ENCODE measurements around the gene DNAI1. TPM values are rescaled to one million over a fixed set of nuclear protein-coding genes. Genes with fewer than 3 reads are reported as not detected.

DNAI1 gene
- total RNA-seq, 4 donors from 2014 or later, result not detected

DNA sequence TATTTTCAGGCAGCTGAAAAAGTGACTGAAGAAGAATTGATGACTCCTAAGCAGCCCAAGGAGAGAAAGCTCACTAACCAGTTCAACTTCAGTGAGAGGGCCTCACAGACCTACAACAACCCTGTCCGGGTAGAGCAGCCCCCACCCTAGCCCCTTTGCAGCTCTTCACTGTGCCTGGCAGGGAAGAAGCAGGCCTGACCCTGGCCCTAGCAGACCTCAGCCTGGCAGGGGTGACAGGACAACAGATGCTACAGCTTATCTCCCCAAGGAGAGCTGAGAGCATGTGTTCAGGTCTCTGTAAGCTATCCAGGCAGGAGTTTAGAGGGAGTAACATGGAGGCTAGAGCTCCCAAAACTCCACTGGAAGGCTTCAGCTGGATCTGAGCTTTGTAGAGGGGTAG is 31.8 kb downstream of the DNAI1 start:
- H3K4me1 ChIP-seq, result no peaks in the 10 kb centered on the region
- TF ChIP-seq, protein P1, sequence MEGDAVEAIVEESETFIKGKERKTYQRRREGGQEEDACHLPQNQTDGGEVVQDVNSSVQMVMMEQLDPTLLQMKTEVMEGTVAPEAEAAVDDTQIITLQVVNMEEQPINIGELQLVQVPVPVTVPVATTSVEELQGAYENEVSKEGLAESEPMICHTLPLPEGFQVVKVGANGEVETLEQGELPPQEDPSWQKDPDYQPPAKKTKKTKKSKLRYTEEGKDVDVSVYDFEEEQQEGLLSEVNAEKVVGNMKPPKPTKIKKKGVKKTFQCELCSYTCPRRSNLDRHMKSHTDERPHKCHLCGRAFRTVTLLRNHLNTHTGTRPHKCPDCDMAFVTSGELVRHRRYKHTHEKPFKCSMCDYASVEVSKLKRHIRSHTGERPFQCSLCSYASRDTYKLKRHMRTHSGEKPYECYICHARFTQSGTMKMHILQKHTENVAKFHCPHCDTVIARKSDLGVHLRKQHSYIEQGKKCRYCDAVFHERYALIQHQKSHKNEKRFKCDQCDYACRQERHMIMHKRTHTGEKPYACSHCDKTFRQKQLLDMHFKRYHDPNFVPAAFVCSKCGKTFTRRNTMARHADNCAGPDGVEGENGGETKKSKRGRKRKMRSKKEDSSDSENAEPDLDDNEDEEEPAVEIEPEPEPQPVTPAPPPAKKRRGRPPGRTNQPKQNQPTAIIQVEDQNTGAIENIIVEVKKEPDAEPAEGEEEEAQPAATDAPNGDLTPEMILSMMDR (IDR thresholded peaks at IDR 0.05), result no peak
- TF ChIP-seq POLR2A (IDR thresholded peaks at IDR 0.05), result no peak
- intact Hi-C loops (cut with DNase I), result no loop called here
- no peak for DNase-seq
- peaks cover 0 to 27% (median 0%) of the 10 kb centered on the region in 4 donors for H3K27me3 ChIP-seq
- H3K36me3 ChIP-seq, result no peaks in the 10 kb centered on the region
- H3K4me3 ChIP-seq, result no peak overlapping the region
- 20 to 44% methylated on average over 1 of the region's 1 CpG for WGBS, 2 donors
- H3K9me3 ChIP-seq, result no peaks in the 10 kb centered on the region
- no peak overlapping the region for H3K27ac ChIP-seq

DNA sequence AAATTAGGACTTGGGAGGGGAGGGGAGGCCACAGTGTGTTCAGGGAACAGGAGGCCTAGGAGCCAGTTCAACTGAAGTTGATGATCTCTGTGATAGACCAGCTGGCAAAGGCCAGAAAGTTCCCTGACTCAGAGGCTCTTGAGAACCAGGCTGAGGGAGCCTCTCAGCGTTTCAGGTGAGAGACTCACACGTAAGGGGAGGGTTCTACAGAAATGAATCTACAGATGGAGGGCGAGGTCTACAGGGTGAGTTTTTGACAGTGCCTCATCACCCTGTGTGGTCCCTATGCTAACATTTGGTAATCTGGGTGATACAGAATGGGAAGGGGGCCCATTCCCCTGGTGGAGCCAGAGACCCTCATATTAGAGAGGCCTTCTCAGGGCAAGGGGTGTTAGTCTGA is 32.2 kb downstream of the DNAI1 start:
- 38 to 45% methylated on average over 3 of the region's 3 CpGs for WGBS, 2 donors
- Histone ChIP-seq H3K4me1 (no peaks in the 10 kb centered on the region), H3K27me3 (peaks cover 0 to 27% (median 0%) of the 10 kb centered on the region in 4 donors), H3K4me3 (no peak overlapping the region), H3K36me3 (no peaks in the 10 kb centered on the region), H3K9me3 (no peaks in the 10 kb centered on the region), H3K27ac (no peak overlapping the region)
- TF ChIP-seq, protein P1 (IDR thresholded peaks at IDR 0.05), result no peak
- TF ChIP-seq POLR2A (IDR thresholded peaks at IDR 0.05), result no peak
- intact Hi-C loops (cut with DNase I), result no loop called here
- no peak for DNase-seq

DNA sequence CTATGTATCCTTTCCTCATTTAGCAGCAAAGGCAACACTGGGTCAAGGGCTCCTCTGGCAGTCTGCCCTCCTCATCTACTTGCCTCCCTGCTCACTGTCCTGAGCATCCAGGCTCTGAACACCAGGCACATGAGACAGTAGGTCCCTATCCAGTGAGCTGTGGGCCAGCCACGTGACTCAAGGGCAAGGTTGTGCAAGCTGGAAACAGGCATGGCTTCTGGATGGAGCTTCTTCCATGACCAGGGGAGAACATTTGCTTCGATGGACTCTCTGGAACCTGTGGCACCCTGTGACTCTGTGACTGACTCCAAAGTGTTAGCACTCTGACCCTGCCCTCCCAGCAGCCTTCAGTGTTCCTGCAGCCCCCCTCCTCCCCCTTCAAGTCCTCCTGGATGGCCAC is 33.0 kb downstream of the DNAI1 start:
- H3K27ac ChIP-seq, result no peak overlapping the region
- no peaks in the 10 kb centered on the region for H3K36me3 ChIP-seq
- H3K9me3 ChIP-seq, result no peaks in the 10 kb centered on the region
- intact Hi-C loops (cut with DNase I), result no loop called here
- H3K4me1 ChIP-seq, result no peaks in the 10 kb centered on the region
- DNase-seq, result no peak
- H3K4me3 ChIP-seq, result no peak overlapping the region
- 20 to 35% methylated on average over 1 to 2 of the region's 2 CpGs for WGBS, 2 donors
- H3K27me3 ChIP-seq, result peaks cover 0 to 27% (median 0%) of the 10 kb centered on the region in 4 donors
- TF ChIP-seq POLR2A (IDR thresholded peaks at IDR 0.05), result no peak
- TF ChIP-seq, protein P1 (IDR thresholded peaks at IDR 0.05), result no peak

DNA sequence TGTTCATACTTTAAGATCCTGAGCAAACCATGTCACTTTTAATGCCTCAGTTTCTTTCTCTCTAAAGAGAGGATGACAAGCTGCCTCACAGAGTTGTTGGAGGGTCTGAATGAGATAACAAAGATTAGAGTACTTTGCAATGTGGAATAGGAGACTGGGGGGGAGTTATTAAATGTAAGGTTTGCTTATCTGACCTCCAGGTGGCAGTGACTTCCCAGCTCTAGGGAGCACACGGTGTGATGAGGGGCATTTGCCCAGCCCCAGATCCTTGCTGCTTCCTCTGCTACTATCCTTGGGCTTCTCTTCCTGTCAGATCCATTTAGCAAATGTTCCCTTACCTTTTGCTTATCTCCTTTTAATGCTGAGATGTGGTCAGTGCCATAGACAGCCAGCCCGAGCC is 33.4 kb downstream of the DNAI1 start:
- H3K36me3 ChIP-seq, result no peaks in the 10 kb centered on the region
- TF ChIP-seq POLR2A (IDR thresholded peaks at IDR 0.05), result no peak
- TF ChIP-seq, protein P1 (IDR thresholded peaks at IDR 0.05), result no peak
- peaks cover 0 to 27% (median 0%) of the 10 kb centered on the region in 4 donors for H3K27me3 ChIP-seq
- intact Hi-C loops (cut with DNase I), result no loop called here
- no peaks in the 10 kb centered on the region for H3K9me3 ChIP-seq
- no peak overlapping the region for H3K4me3 ChIP-seq
- 0 to 20% methylated on average over 1 to 2 of the region's 2 CpGs for WGBS, 2 donors
- H3K27ac ChIP-seq, result no peak overlapping the region
- H3K4me1 ChIP-seq, result no peaks in the 10 kb centered on the region
- DNase-seq, result no peak

DNA sequence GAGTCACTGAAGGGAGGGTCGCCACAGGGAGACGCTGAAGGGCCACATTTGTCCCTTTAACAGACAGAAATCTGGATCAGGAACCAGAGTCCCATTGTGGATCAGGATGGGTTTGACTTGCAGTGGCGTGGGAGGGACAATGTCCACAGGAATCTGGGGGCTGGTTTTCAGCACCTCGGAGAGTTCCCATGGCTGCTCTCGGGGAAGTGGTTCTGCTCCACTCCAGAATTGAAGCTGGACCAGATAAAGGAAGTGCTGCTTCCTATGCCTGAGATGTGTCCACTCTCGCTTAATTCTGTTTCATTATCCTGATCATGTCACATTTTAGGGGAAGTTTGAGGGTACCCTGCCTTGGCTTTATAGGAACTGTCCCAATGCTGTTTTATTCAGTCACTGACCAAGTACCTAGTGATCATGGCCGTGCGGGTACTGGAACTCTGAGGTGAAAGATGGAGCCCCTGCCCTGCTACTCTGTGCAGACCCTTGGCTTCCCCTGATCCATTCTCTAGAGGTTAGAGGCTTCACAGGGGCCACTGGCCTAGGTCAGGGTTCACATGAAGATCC is 35.4 kb downstream of the DNAI1 start:
- no peak for TF ChIP-seq POLR2A (IDR thresholded peaks at IDR 0.05)
- TF ChIP-seq, protein P1 (IDR thresholded peaks at IDR 0.05), result no peak
- H3K27me3 ChIP-seq, result peaks cover 0 to 16% (median 0%) of the 10 kb centered on the region in 4 donors
- no peaks in the 10 kb centered on the region for H3K36me3 ChIP-seq
- no peak overlapping the region for H3K27ac ChIP-seq
- intact Hi-C loops (cut with DNase I), result no loop called here
- whole genome bisulfite sequencing, 2 donors, result 18 to 33% methylated on average over 7 of the region's 8 CpGs
- H3K9me3 ChIP-seq, result no peaks in the 10 kb centered on the region
- DNase-seq, result no peak
- no peak overlapping the region for H3K4me3 ChIP-seq
- H3K4me1 ChIP-seq, result no peaks in the 10 kb centered on the region

Measured in esophagus squamous epithelium (tissue), 5 donors.